ENCODE data around the gene CBFA2T2. TPM values are rescaled to one million over a fixed set of nuclear protein-coding genes. Genes with fewer than 3 reads are reported as not detected.
"Not testable (repeated sequence)": the region's sequence is repeated elsewhere in the genome, so short reads cannot be mapped to it uniquely, and the experiment has no call there.

Gene CBFA2T2
- total RNA-seq = 10 to 100 TPM; 14.8 to 18.0 TPM

- DNase-seq (ENCODE audit: low spot score) (peak; percentile 4), ATAC-seq (ENCODE audit: insufficient number of reproducible peaks, low FRiP score, low read depth) (peak; percentile 29)
- peak within 1 kb of the TSS; percentile 94 to 96 for H3K27ac ChIP-seq
- H3K36me3 ChIP-seq = no peaks in the 10 kb centered on the region
- H3K4me3 ChIP-seq = peak within 1 kb of the TSS; percentile 93
- TF ChIP-seq CTCF (IDR thresholded peaks at IDR 0.05) = peak; percentile 12
- peaks cover 13 to 23% of the 10 kb centered on the region in 2 donors for H3K4me1 ChIP-seq (ENCODE audit: control insufficient read depth in 1 of 2, low read depth in 2 of 2)
- no peaks in the 10 kb centered on the region for H3K27me3 ChIP-seq (replicated peaks; ENCODE audit: insufficient read depth)
- H3K9me3 ChIP-seq = no peaks in the 10 kb centered on the region
Measured at GRCh38 chr20:33490023-33490933, at the start of gene CBFA2T2. CBFA2T2 (plus strand) TSS chr20:33490096; CDS start chr20:33490268, 172 bp downstream.

GRCh38 chr20:33440562-33440961, 49.3 kb upstream of the CBFA2T2 start:
- not testable (repeated sequence) for ATAC-seq (ENCODE audit: insufficient number of reproducible peaks, low FRiP score, low read depth); DNase-seq (ENCODE audit: low spot score); H3K9me3 ChIP-seq; H3K4me3 ChIP-seq; H3K27me3 ChIP-seq (replicated peaks; ENCODE audit: insufficient read depth); H3K36me3 ChIP-seq
- Histone ChIP-seq H3K4me1 (ENCODE audit: control insufficient read depth in 1 of 2, low read depth in 2 of 2) (peaks cover 24 to 48% of the 10 kb centered on the region in 2 donors), H3K27ac (peak overlapping the region; percentile 85 to 90)

GRCh38 chr20:33441142-33441955, 48.5 kb upstream of the CBFA2T2 start:
- Histone ChIP-seq H3K27ac (peak overlapping the region; percentile 85 to 90), H3K4me1 (ENCODE audit: control insufficient read depth in 1 of 2, low read depth in 2 of 2) (peaks cover 24 to 48% of the 10 kb centered on the region in 2 donors), H3K36me3 (peaks cover 3% of the 10 kb centered on the region), H3K9me3 (no peaks in the 10 kb centered on the region), H3K4me3 (peak overlapping the region; percentile 89), H3K27me3 (replicated peaks; ENCODE audit: insufficient read depth) (no peaks in the 10 kb centered on the region)
- ATAC-seq (ENCODE audit: insufficient number of reproducible peaks, low FRiP score, low read depth) (no peak), DNase-seq (ENCODE audit: low spot score) (no peak)
- no peak for TF ChIP-seq CTCF (IDR thresholded peaks at IDR 0.05)

- Histone ChIP-seq H3K27me3 (replicated peaks; ENCODE audit: insufficient read depth) (no peaks in the 10 kb centered on the region), H3K36me3 (peaks cover 3% of the 10 kb centered on the region), H3K4me3 (peak overlapping the region; percentile 89), H3K9me3 (no peaks in the 10 kb centered on the region), H3K27ac (peak overlapping the region; percentile 85 to 90), H3K4me1 (ENCODE audit: control insufficient read depth in 1 of 2, low read depth in 2 of 2) (peaks cover 24 to 48% of the 10 kb centered on the region in 2 donors)
- no peak for TF ChIP-seq CTCF (IDR thresholded peaks at IDR 0.05)
- DNase-seq (ENCODE audit: low spot score) (no peak), ATAC-seq (ENCODE audit: insufficient number of reproducible peaks, low FRiP score, low read depth) (no peak)
Measured at GRCh38 chr20:33442136-33443005, 47.5 kb upstream of the CBFA2T2 start.

- Histone ChIP-seq H3K27ac (peak overlapping the region; percentile 85 to 90), H3K27me3 (replicated peaks; ENCODE audit: insufficient read depth) (no peaks in the 10 kb centered on the region), H3K4me1 (ENCODE audit: control insufficient read depth in 1 of 2, low read depth in 2 of 2) (peaks cover 18 to 41% of the 10 kb centered on the region in 2 donors), H3K4me3 (peak overlapping the region; percentile 89), H3K9me3 (no peaks in the 10 kb centered on the region), H3K36me3 (peaks cover 2% of the 10 kb centered on the region)
- DNase-seq (ENCODE audit: low spot score) (no peak), ATAC-seq (ENCODE audit: insufficient number of reproducible peaks, low FRiP score, low read depth) (peak; percentile 7)
- TF ChIP-seq CTCF (IDR thresholded peaks at IDR 0.05) = no peak
Measured at GRCh38 chr20:33443006-33443511, 46.8 kb upstream of the CBFA2T2 start.

Measured in thoracic aorta (tissue), 2 donors.